ENCODE data around the gene GSTO1.

GSTO1 gene

DNA sequence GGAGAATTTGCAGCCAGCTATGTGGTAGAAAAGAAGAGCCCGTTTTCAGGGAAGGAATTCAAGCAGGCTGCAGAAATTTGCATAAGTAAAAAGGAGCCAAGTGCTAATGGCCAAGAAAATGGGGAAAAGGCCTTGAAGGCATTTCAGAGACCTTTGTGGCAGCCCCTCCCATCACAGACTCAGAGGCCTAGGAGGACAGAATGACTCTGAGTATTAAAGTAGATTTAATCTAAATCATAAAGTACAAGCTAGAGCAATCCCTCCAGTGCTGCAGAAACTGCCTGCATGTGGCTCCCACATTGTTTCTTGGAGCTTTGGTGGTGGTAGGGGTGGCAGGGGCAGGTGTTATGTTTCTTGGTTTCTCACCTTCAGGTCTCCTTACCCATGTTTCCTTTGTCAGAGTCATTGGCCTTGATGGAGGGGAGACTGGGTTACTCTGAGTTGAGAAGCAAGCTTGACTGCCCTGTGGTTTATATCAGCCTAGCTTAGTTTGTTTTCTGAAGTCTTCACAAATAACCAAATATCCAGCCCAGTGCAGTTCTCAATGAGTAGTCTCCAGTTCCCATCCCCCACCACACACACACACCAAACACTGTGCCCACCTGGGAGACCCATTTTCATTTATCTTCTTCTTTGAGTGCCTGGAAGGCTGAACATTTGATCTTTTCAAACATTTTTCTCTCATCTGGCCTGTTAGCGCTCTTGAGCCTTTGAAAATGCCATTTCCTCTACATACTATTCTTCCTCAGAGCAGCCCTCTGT lies 49.1 kb downstream of the GSTO1 start:
- DNase-seq (ENCODE audit: low read depth in 2 of 2): no peak

GRCh38 chr10:104304356-104304745 lies 49.7 kb downstream of the GSTO1 start:
- DNase-seq (ENCODE audit: low read depth in 2 of 2): no peak

DNA sequence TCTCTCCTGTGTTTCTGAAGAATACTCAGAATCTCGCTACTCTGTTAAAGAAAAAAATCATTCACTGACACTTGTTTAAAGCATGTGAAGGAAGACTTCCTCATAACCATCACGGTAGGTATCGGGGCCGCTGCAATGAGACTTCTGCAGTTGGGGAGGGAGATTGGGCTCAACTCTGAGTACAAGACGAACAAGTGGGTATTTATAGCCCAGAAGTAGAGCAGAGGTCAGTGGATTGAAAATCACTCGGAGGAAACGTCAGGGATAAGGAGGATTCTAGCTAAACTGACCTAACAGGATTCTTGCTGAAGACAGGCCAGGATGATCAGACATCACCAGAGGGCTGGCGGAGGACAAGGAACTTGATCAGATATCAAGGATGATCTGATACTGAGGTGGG lies 50.2 kb downstream of the GSTO1 start:
- no peak for DNase-seq (ENCODE audit: low read depth in 2 of 2)

- DNase-seq (ENCODE audit: low read depth in 2 of 2): no peak
Measured at GRCh38 chr10:104306897-104307296, 52.2 kb downstream of the GSTO1 start.

- no peak for DNase-seq (ENCODE audit: low read depth in 2 of 2)
Measured at GRCh38 chr10:104307576-104308438, 53.1 kb downstream of the GSTO1 start.

GRCh38 chr10:104308439-104308903 lies 53.8 kb downstream of the GSTO1 start:
- DNase-seq (ENCODE audit: low read depth in 2 of 2): no peak

DNA sequence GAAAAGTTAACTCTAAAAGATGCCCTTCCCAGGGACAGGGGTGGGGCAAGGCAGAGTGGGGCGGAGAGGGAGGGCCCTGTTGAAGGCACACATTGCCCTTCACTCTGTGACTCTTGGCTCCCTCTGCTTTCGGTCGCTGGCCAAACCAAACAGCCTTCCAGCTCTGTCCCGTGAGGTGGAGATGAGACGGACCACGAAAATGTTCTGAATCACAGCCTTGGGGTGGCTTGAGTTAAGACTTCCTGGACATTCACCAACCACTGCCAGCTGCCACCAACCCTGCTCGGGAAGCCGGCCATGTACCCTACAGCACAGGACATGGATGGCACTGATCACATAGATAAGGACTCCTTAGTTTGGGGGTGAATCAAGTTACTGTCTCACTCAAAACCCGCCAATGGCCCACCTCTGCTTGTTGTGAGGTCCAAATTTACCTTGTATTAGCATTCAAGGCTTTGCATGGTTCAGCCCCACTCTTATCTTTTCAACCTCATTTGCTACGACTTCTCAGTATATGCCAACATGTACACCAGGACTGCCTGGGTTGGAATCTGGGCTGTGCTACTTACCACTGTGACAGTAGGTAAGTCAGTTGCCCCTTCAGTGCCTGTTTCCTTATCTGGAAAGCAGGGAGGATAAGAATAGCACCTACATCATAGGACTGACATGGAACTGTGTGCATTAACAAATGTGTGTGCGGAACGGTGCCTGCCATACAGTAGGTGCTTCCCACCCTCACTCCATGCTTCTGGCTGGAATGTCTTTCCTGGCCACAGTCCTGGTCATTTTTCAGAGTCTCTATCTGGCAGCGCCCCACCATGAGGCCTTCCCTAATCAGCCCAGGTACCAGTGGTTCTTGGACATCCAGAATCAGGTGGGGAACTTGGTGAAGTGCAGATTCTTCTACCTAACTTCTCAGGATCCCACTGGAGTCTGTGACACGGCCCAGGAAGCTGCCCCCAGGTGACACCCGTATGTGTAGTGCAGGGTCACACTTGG lies 55.6 kb downstream of the GSTO1 start:
- no peak for DNase-seq (ENCODE audit: low read depth in 2 of 2)

DNA sequence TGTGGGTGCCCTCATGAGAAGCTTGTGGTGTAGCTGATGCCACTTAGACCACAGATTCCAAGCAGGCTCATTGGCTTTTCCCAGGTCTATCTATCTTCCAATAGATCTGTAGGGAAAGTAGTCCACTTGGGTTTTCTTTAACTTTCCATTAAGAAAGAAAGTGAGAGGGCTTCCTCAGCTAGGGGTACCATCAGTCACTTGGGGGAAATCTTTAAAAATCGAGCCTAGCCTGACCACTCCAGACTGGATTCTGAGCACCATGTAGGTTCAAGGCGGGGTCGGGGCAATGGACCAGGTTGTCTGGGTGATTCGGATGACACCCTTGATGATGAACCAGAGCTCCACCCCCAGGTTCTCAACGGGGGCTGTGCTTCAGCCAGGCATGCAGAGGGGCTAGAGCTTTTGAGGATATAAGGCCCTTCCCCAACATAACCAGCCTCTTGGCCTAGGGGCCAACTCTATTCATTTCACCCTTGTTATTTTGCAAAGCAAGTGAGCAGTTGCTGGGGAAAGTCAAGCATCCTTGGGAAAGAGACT lies 56.6 kb downstream of the GSTO1 start:
- no peak for DNase-seq (ENCODE audit: low read depth in 2 of 2)

DNA sequence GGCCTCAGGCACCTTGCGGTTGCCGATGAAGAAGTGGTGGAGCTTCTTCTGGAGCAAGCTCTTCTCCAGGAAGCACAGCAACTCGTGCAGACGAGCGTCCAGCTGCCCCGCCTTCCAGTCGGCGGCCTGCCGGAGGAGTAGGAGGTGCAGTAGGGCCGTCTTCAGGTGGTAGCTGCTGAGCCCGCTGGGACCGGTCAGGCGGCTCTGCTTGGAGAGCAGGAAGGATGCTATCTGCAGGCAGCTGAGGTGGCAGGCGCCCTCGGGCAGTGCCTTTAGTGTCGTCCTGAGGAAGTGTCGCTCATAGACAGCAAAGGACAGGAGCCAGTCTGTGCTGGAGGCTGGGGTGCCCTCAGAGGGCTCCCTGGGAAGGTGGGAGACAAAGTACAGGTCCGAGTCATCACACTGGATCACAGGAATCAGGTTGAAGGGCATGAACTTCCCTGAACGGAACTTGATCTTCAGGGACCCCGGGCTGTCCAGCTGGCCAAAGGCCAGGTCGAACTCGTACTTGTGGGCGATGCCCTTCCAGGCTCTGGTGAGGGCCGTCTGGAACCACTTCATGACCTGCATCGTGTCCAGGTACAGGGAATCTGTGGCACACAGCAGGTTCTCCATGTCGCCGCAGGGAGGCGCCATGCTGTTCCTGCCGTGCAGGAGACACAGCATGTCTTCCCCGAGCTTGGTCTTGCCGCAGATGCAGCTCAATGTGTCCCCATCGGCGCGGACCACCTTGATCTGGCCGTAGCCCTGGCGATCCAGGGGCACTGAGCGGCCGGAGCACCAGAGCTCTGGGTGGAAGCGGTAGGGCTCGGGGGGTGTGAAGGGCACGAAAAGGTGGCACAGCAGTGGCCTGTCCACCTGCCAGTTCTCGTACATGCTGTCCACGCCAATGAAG lies 60.1 kb downstream of the GSTO1 start:
- DNase-seq (ENCODE audit: low read depth in 2 of 2): no peak

GRCh38 chr10:104315486-104315921 lies 60.8 kb downstream of the GSTO1 start:
- no peak for DNase-seq (ENCODE audit: low read depth in 2 of 2)

GRCh38 chr10:104316321-104317099 lies 61.8 kb downstream of the GSTO1 start:
- no peak for DNase-seq (ENCODE audit: low read depth in 2 of 2)
